HEK293T (cell line): ENCODE data around the gene LOXL1.

Source experiments
- CTCF ChIA-PET: fragments of 350-600 bp; formaldehyde crosslinking; extraction: SDS; loops from one replicate; lab custom pipeline; 2021; ENCODE audit warnings: antibody characterized with exemption, inconsistent platforms; lab: Yijun Ruan, JAX
- POLR2A ChIA-PET: fragments of 350-600 bp; formaldehyde crosslinking; extraction: SDS; loops from one replicate; lab custom pipeline; 2020; ENCODE audit warnings: antibody characterized with exemption, inconsistent platforms; lab: Yijun Ruan, JAX
- DNase-seq: peaks from one replicate; pipeline ENCODE4 v3.0.0; 2012; ENCODE audit warnings: mixed read lengths; ENCODE audit errors: extremely low spot score
- ARNT ChIP-seq: fragments of 450-650 bp; IDR thresholded peaks from 2 replicates; pipeline ENCODE4 v1.6.1; 2017; ENCODE audit warnings: mild to moderate bottlenecking
- BHLHE40 ChIP-seq: fragments of 450-650 bp; IDR thresholded peaks from 2 replicates; pipeline ENCODE4 v1.6.1; 2016; ENCODE audit warnings: mild to moderate bottlenecking, moderate library complexity, borderline replicate concordance
- CTBP1 ChIP-seq: fragments of 450-650 bp; IDR thresholded peaks from 2 replicates; pipeline ENCODE4 v1.6.1; 2016; ENCODE audit warnings: borderline replicate concordance
- ELF4 ChIP-seq: fragments of 450-650 bp; IDR thresholded peaks from 2 replicates; pipeline ENCODE4 v1.6.1; 2017; ENCODE audit warnings: antibody characterized with exemption
- FOXA1 ChIP-seq: fragments of 450-650 bp; IDR thresholded peaks from 2 replicates; pipeline ENCODE4 v1.6.1; 2016; ENCODE audit warnings: mild to moderate bottlenecking
- FOXK2 ChIP-seq: fragments of 450-650 bp; IDR thresholded peaks from 2 replicates; pipeline ENCODE4 v1.6.1; 2016; ENCODE audit warnings: mild to moderate bottlenecking
- FOXM1 ChIP-seq: fragments of 450-650 bp; IDR thresholded peaks from 2 replicates; pipeline ENCODE4 v1.6.1; 2017; ENCODE audit warnings: mild to moderate bottlenecking, borderline replicate concordance
- HDGF ChIP-seq: fragments of 450-650 bp; IDR thresholded peaks from 2 replicates; pipeline ENCODE4 v1.6.1; 2017; ENCODE audit warnings: antibody characterized with exemption, borderline replicate concordance
- L3MBTL2 ChIP-seq: fragments of 450-650 bp; conservative IDR thresholded peaks from 2 replicates; pipeline ENCODE4 v1.6.1; 2016; ENCODE audit warnings: mild to moderate bottlenecking
- LEF1 ChIP-seq: fragments of 450-650 bp; IDR thresholded peaks from 2 replicates; pipeline ENCODE4 v1.6.1; 2017; ENCODE audit warnings: mild to moderate bottlenecking, borderline replicate concordance
- NFRKB ChIP-seq: fragments of 450-650 bp; IDR thresholded peaks from 2 replicates; pipeline ENCODE4 v1.6.1; 2016; ENCODE audit warnings: mild to moderate bottlenecking, moderate library complexity
- SP1 ChIP-seq: fragments of 450-650 bp; IDR thresholded peaks from 2 replicates; pipeline ENCODE4 v1.6.1; 2017
- SUZ12 ChIP-seq: fragments of 450-650 bp; IDR thresholded peaks from 2 replicates; pipeline ENCODE4 v1.6.1; 2016; ENCODE audit warnings: mild to moderate bottlenecking
- TARDBP ChIP-seq: fragments of 450-650 bp; IDR thresholded peaks from 2 replicates; pipeline ENCODE4 v1.6.1; 2016
- ZNF384 ChIP-seq: fragments of 450-650 bp; IDR thresholded peaks from 2 replicates; pipeline ENCODE4 v1.6.1; 2016
- TF ChIP-seq, protein P1 (sequence below): fragments of 450-650 bp; IDR thresholded peaks from 2 replicates; pipeline ENCODE4 v1.6.1; 2016

Gene LOXL1

GRCh38 chr15:73950479-73950830, 24.2 kb downstream of the LOXL1 start:
- ChIA-PET CTCF (interaction anchor here (0.5 to 2.0 kb wide), 16 partner anchors 8 to 372 kb away, joined by 3 to 17 read pairs (median 5); no protein-coding TSS in a partner anchor), POLR2A (interaction anchor here (0.6 to 1.8 kb wide), 10 partner anchors 9 to 44 kb away, joined by 3 to 15 read pairs (median 4); partner anchors contain the start of genes LOXL1 and PML)
- TF ChIP-seq FOXK2 (no peak), L3MBTL2 (no peak), SP1 (no peak), FOXM1 (no peak), LEF1 (no peak), ZNF384 (no peak), CTBP1 (no peak), ELF4 (no peak)
- TF ChIP-seq, protein P1, sequence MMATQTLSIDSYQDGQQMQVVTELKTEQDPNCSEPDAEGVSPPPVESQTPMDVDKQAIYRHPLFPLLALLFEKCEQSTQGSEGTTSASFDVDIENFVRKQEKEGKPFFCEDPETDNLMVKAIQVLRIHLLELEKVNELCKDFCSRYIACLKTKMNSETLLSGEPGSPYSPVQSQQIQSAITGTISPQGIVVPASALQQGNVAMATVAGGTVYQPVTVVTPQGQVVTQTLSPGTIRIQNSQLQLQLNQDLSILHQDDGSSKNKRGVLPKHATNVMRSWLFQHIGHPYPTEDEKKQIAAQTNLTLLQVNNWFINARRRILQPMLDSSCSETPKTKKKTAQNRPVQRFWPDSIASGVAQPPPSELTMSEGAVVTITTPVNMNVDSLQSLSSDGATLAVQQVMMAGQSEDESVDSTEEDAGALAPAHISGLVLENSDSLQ, result no peak
- DNase-seq, result no peak

DNA sequence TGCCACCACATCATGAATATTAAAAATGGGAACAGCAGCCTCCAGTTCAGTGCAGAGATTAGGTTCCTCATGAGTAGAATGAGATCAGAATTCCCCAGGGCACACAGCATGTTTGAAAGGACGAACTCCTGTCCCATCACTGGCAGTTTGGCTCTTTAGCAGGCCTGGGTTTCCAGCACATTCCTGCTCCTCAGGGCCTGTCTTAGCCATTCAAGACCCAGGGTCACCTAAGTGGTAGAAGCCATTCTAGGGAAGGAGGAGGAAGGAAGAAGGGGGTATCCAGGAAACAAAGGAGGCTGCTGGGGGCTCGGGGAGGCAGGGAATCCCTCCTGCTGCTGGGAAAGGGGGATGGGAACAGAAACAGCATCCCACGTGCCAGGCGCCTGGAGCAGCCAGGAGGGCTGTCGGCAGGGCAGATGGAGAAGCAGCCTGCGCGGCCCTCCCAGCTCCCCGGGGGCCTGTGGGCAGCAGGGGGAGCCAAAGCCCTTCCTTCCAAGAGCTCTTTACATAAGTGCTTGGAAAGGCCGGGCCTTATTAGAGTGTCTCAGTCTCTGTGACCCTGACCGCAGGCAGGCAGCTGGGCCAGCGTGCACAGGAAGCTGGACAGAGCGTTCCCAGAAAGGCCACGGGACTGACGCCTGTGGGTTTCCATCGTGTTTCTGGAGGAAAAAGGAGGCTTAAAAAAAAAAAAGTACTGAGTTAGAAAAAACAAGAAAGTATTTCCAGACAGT, 24.7 kb downstream of the LOXL1 start:
- TF ChIP-seq ELF4, result no peak; the same call in 1 of the 2 replicates
- TF ChIP-seq LEF1, result no peak
- TF ChIP-seq L3MBTL2, result peak; percentile 80; the same call in 1 of the 2 replicates
- TF ChIP-seq HDGF, result peak; percentile 80; the same call in 1 of the 2 replicates
- peak; percentile 47; the same call in 1 of the 2 replicates for TF ChIP-seq FOXM1
- TF ChIP-seq FOXK2, result no peak
- TF ChIP-seq BHLHE40, result no peak
- POLR2A ChIA-PET, result interaction anchor here (0.6 to 1.8 kb wide), 9 partner anchors 9 to 43 kb away, joined by 3 to 15 read pairs (median 4); partner anchors contain the start of genes LOXL1 and PML
- CTCF ChIA-PET, result interaction anchor here (0.5 to 2.0 kb wide), 20 partner anchors 8 to 765 kb away, joined by 3 to 17 read pairs (median 4); no protein-coding TSS in a partner anchor
- DNase-seq, result peak; percentile 87

- DNase-seq, result no peak
- TF ChIP-seq LEF1, result no peak
- TF ChIP-seq SUZ12, result no peak
- no peak for TF ChIP-seq ELF4
- TF ChIP-seq FOXK2, result no peak
- no peak for TF ChIP-seq HDGF
- TF ChIP-seq FOXA1, result no peak
- TF ChIP-seq ARNT, result no peak
- no peak for TF ChIP-seq SP1
- no peak for TF ChIP-seq TARDBP
- TF ChIP-seq L3MBTL2, result no peak
- no peak for TF ChIP-seq ZNF384
- POLR2A ChIA-PET, result interaction anchor here (1.0 to 1.8 kb wide), 6 partner anchors 12 to 42 kb away, joined by 3 to 15 read pairs (median 4); partner anchors contain the start of genes LOXL1 and PML
- CTCF ChIA-PET, result interaction anchor here (0.5 to 2.0 kb wide), 19 partner anchors 9 to 766 kb away, joined by 3 to 17 read pairs (median 5); no protein-coding TSS in a partner anchor
Observed at GRCh38 chr15:73951601-73952000, 25.3 kb downstream of the LOXL1 start.

DNA sequence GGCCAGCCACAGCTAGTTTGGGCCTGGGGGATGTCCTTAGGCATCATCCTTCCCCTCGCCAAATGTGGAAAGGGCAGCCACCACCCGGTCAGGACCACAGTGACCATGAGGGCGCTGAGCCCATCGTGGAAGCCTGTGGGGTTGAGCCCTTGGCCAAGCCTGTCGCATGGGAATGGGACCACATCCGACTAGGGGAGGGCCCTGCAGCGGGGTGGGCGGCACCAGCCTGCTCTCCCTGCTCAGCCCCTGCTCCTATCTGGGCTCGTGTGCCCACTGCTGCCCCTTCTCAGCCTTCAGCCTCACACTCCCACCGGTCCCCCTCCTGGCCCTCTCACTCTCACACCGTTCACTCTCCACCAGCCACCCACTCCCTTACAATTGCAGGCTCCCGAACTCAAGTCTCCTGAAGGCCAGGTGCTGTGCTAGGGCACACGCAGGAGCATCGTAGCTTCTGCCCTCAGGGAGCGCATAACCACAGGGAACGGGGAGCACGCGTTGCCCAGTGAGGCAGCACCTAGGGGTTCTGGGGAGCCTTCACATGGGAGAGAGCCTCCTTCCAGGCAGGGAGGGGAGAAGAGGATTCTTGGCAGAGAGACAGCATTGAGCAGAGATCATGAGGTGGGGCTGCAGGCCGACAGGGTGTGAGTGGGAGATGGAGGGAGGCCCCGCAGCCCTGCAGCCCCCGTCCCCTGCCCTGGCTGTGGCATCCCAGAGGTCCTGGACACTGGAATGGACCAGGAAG, 26.1 kb downstream of the LOXL1 start:
- CTCF ChIA-PET, result interaction anchor here (1.4 to 2.0 kb wide), 4 partner anchors 12 to 93 kb away, joined by 3 to 9 read pairs (median 7); no protein-coding TSS in a partner anchor

GRCh38 chr15:73952913-73953750, 26.9 kb downstream of the LOXL1 start:
- CTCF ChIA-PET, result interaction anchor here (1.4 kb wide), 1 partner anchor 11 kb away, joined by 5 read pairs; no protein-coding TSS in a partner anchor
- no peak for TF ChIP-seq SUZ12
- no peak for TF ChIP-seq NFRKB
- no peak for TF ChIP-seq ARNT
- TF ChIP-seq FOXK2, result no peak
- TF ChIP-seq ZNF384, result no peak
- TF ChIP-seq HDGF, result no peak
- no peak for TF ChIP-seq LEF1
- no peak for TF ChIP-seq BHLHE40
- TF ChIP-seq ELF4, result no peak
- no peak for DNase-seq
- POLR2A ChIA-PET, result interaction anchor here (1.0 kb wide), 1 partner anchor 41 kb away, joined by 3 read pairs; the partner anchor contains the start of gene PML

More for the DNA sequence above, 26.1 kb downstream of the LOXL1 start:
- POLR2A ChIA-PET, result interaction anchor here (1.4 to 1.8 kb wide), 3 partner anchors 12 to 42 kb away, joined by 6 to 15 read pairs (median 11); partner anchors contain the start of genes LOXL1 and PML
- TF ChIP-seq ELF4, result no peak
- TF ChIP-seq ZNF384, result no peak
- no peak for TF ChIP-seq L3MBTL2
- TF ChIP-seq ARNT, result no peak
- no peak for TF ChIP-seq HDGF
- no peak for TF ChIP-seq SP1
- no peak for TF ChIP-seq CTBP1
- TF ChIP-seq, protein P1, result no peak
- no peak for TF ChIP-seq BHLHE40
- no peak for TF ChIP-seq FOXA1
- TF ChIP-seq SUZ12, result no peak
- TF ChIP-seq LEF1, result no peak
- TF ChIP-seq NFRKB, result no peak
- DNase-seq, result no peak
